CD4-positive, alpha-beta T cell treated with Interleukin-10 for 1 hour (primary cell): ENCODE results near the gene TACC2.
"Not testable (repeated sequence)": the region's sequence is repeated elsewhere in the genome, so short reads cannot be mapped to it uniquely, and the experiment has no call there.

ENCODE experiments used
- DNase-seq: peaks from one replicate; pipeline ENCODE4 v3.0.0-alpha.2; 2020

Gene TACC2

GRCh38 chr10:121988361-121989324 is at the start of gene TACC2:
Gene TACC2 (plus strand): TSS chr10:121989163. CDS start chr10:122021982, 32,819 bp downstream.
- DNase-seq = no peak

- no peak for DNase-seq
Measured at GRCh38 chr10:121941532-121941931, 47.4 kb upstream of the TACC2 start.

- DNase-seq = no peak
Measured at GRCh38 chr10:121942749-121943416, 46.1 kb upstream of the TACC2 start.

- no peak for DNase-seq
Measured at GRCh38 chr10:121947343-121948330, 41.3 kb upstream of the TACC2 start.

GRCh38 chr10:121949049-121949448 is 39.9 kb upstream of the TACC2 start:
- DNase-seq = no peak

- DNase-seq = no peak
Measured at GRCh38 chr10:121949451-121949850, 39.5 kb upstream of the TACC2 start.

GRCh38 chr10:121952226-121952625 is 36.7 kb upstream of the TACC2 start:
- DNase-seq = no peak

GRCh38 chr10:121956111-121957061 is 32.6 kb upstream of the TACC2 start:
- no peak for DNase-seq

GRCh38 chr10:121959671-121960070 is 29.3 kb upstream of the TACC2 start:
- no peak for DNase-seq

GRCh38 chr10:121961456-121961855 is 27.5 kb upstream of the TACC2 start:
- no peak for DNase-seq

- DNase-seq = no peak
Measured at GRCh38 chr10:121965996-121966395, 23.0 kb upstream of the TACC2 start.

GRCh38 chr10:121969086-121969485 is 19.9 kb upstream of the TACC2 start:
- not testable (repeated sequence) for DNase-seq

- no peak for DNase-seq
Measured at GRCh38 chr10:121974019-121974534, 14.9 kb upstream of the TACC2 start.

GRCh38 chr10:121974535-121975294 is 14.2 kb upstream of the TACC2 start, which contains the start of gene NSMCE4A:
Gene NSMCE4A (minus strand): TSS chr10:121975217. CDS start chr10:121975165, 52 bp downstream.
- peak; percentile 76 for DNase-seq

GRCh38 chr10:121975295-121976086 is 13.5 kb upstream of the TACC2 start:
- no peak for DNase-seq

- no peak for DNase-seq
Measured at GRCh38 chr10:121976607-121977006, 12.4 kb upstream of the TACC2 start.

GRCh38 chr10:121978511-121978910 is 10.5 kb upstream of the TACC2 start:
- no peak for DNase-seq

GRCh38 chr10:121981346-121981745 is 7.6 kb upstream of the TACC2 start:
- no peak for DNase-seq

GRCh38 chr10:121983852-121984251 is 5.1 kb upstream of the TACC2 start:
- DNase-seq = no peak
